HepG2 (cell line): Measurements from ENCODE around the gene SMPD3. TPM values are rescaled to one million over a fixed set of nuclear protein-coding genes. Genes with fewer than 3 reads are reported as not detected.
A peak's percentile ranks its signal among the peaks of the same experiment; 100 is the strongest.

Experiments used
- ERF ChIP-seq: IDR thresholded peaks from 2 replicates; pipeline ENCODE4 v1.6.1; 2018; ENCODE audit warnings: missing biosample characterization, missing genetic modification reagents
- ISX ChIP-seq: sonication (generic); formaldehyde crosslinking; conservative IDR thresholded peaks from 2 replicates; pipeline ENCODE4 v1.5.0; 2020; ENCODE audit warnings: missing genetic modification reagents
- MEIS2 ChIP-seq: sonication (generic); formaldehyde crosslinking; IDR thresholded peaks from 2 replicates; pipeline ENCODE4 v1.9.0; 2021; ENCODE audit warnings: mild to moderate bottlenecking, missing genetic modification reagents
- MTF2 ChIP-seq: sonication (generic); formaldehyde crosslinking; IDR thresholded peaks from 2 replicates; pipeline ENCODE4 v1.5.0; 2020; ENCODE audit warnings: missing genetic modification reagents, borderline replicate concordance
- MXI1 ChIP-seq: IDR thresholded peaks from 3 replicates; pipeline ENCODE4 v1.6.1; 2012; ENCODE audit warnings: low read depth, low read length, inconsistent platforms, borderline replicate concordance
- MYC ChIP-seq: sonication (generic); formaldehyde crosslinking; IDR thresholded peaks from 2 replicates; pipeline ENCODE4 v1.9.0; 2021; ENCODE audit warnings: missing genetic modification reagents, borderline replicate concordance
- POLR2A ChIP-seq, 2 experiments: IDR thresholded peaks; 2 replicates each; pipeline ENCODE4 v1.6.1; 2011; ENCODE audit warnings: low read depth in 2 of 2, low read length in 2 of 2, mild to moderate bottlenecking in 1 of 2, moderate library complexity in 1 of 2; ENCODE audit not compliant: insufficient read depth in 1 of 2
- RAD21 ChIP-seq: fragments of 450-650 bp; formaldehyde crosslinking; IDR thresholded peaks from 2 replicates; pipeline ENCODE4 v1.5.0; 2020; ENCODE audit warnings: mild to moderate bottlenecking
- SATB2 ChIP-seq: sonication (generic); formaldehyde crosslinking; IDR thresholded peaks from 2 replicates; pipeline ENCODE4 v1.5.0; 2020; ENCODE audit warnings: missing genetic modification reagents
- TGIF2 ChIP-seq: IDR thresholded peaks from 2 replicates; pipeline ENCODE4 v1.6.1; 2016; ENCODE audit warnings: control low read depth, missing compliant biosample characterization
- TMF1 ChIP-seq: sonication (generic); formaldehyde crosslinking; IDR thresholded peaks from 2 replicates; pipeline ENCODE4 v1.8.1; 2022; ENCODE audit warnings: low read depth, missing genetic modification reagents
- ZFP37 ChIP-seq: sonication (generic); formaldehyde crosslinking; IDR thresholded peaks from 2 replicates; pipeline ENCODE4 v1.4.0; 2020; ENCODE audit warnings: missing genetic modification reagents, borderline replicate concordance
- ZNF607 ChIP-seq: sonication (generic); formaldehyde crosslinking; IDR thresholded peaks from 2 replicates; pipeline ENCODE4 v1.5.1; 2020; ENCODE audit warnings: missing genetic modification reagents, mild to moderate bottlenecking, borderline replicate concordance
- ZNF761 ChIP-seq: sonication (generic); formaldehyde crosslinking; conservative IDR thresholded peaks from 2 replicates; pipeline ENCODE4 v1.4.0; 2020; ENCODE audit warnings: mild to moderate bottlenecking, missing genetic modification reagents
- ZSCAN30 ChIP-seq: sonication (generic); formaldehyde crosslinking; IDR thresholded peaks from 2 replicates; pipeline ENCODE4 v1.5.0; 2020; ENCODE audit warnings: mild to moderate bottlenecking, missing genetic modification reagents
- polyA plus RNA-seq, 8 experiments: library from polyadenylated mRNA; depleted of rRNA in 3 of 8; stranded (reverse) in 7 of 8; unstranded in 1 of 8; fragments of >200 nt; fragmentation: Illumina TruSeq in 4 of 8; extraction: Trizol in 4 of 8; gene quantifications; 2 replicates each; pipeline versions ENCODE4 v1.2.1 to v1.2.3, GENCODE V29; 2011 to 2016; ENCODE audit warnings: low read depth in 4 of 8, missing spikeins in 1 of 8, mixed read lengths in 1 of 8; ENCODE audit not compliant: insufficient read depth in 1 of 8
- total RNA-seq, 5 experiments: library from RNA; depleted of rRNA; stranded (reverse); fragments of >200 nt; fragmentation: Illumina TruSeq; extraction: Trizol; gene quantifications; 2 replicates each; pipeline ENCODE4 v1.2.3, GENCODE V29; 2016; ENCODE audit warnings: low read depth in 1 of 5
- TF ChIP-seq, protein P1 (sequence below): sonication (generic); formaldehyde crosslinking; IDR thresholded peaks from 2 replicates; pipeline ENCODE4 v1.4.0; 2020; ENCODE audit warnings: missing genetic modification reagents
- TF ChIP-seq, protein P2 (sequence below): sonication (generic); formaldehyde crosslinking; conservative IDR thresholded peaks from 2 replicates; pipeline ENCODE4 v1.4.0; 2020; ENCODE audit warnings: missing genetic modification reagents
- TF ChIP-seq, protein P3 (sequence below): sonication (generic); IDR thresholded peaks from 2 replicates; pipeline ENCODE4 v1.6.1; 2016; ENCODE audit warnings: low read depth, borderline replicate concordance
- TF ChIP-seq, protein P4 (sequence below): sonication (generic); formaldehyde crosslinking; IDR thresholded peaks from 2 replicates; pipeline ENCODE4 v1.4.0; 2020; ENCODE audit warnings: missing genetic modification reagents

SMPD3 gene
- total and polyA plus RNA-seq, 2 of the 13 experiments (the other 11 are each of a cell fraction or from before 2014, with no cell fraction given): 0.07 to 0.32 TPM

DNA sequence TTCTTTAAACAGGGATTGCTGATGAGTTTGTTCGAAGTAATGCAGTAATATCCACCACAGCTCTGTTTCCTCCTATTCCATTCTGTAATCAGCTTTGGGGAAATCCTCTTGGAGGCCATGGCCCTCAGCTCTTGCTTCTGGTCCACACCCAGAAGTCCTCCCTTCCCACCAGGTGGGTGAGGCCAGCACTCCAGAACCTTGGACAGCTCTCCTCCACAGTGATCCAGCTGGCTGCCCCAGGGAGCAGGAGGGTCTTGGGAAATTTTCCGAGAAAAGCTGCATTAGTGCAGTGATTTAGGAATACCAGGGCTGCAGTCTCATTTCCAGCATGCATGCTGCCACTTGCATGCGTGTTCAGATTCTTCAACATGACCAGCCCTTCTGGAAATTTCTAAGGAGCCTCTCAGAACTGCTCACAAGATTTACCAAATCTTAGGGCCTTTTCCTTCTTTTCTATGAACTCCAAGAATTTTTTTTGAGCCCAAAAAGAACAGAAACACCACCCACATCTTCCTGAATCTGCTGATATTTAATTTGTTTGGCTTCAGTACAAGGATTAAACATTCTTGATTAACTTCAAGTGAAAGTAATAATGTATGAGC, 4.2 kb downstream of the SMPD3 start (continued):
- peak; percentile 61; the same call in 1 of the 2 replicates for TF ChIP-seq MEIS2
- TF ChIP-seq ZNF607: peak; percentile 46; the same call in 1 of the 2 replicates
- TF ChIP-seq POLR2A (IDR thresholded peaks at IDR 0.05; ENCODE audit: insufficient read depth in 1 of 2, low read depth in 2 of 2, low read length in 2 of 2): no peak
- peak; percentile 85; the same call in 1 of the 2 replicates for TF ChIP-seq TGIF2 (CRISPR knock-in tag)
- peak; percentile 38; the same call in 1 of the 3 replicates for TF ChIP-seq MXI1
- no peak for TF ChIP-seq RAD21 (CRISPR knock-in tag)
- no peak for TF ChIP-seq ZSCAN30 (CRISPR knock-in tag)
- TF ChIP-seq ZNF761 (CRISPR knock-in tag): no peak
- TF ChIP-seq ZFP37 (CRISPR knock-in tag): peak; percentile 95; the same call in 1 of the 2 replicates
- peak; percentile 83; the same call in 1 of the 2 replicates for TF ChIP-seq ERF (CRISPR knock-in tag)
- TF ChIP-seq, protein P1, sequence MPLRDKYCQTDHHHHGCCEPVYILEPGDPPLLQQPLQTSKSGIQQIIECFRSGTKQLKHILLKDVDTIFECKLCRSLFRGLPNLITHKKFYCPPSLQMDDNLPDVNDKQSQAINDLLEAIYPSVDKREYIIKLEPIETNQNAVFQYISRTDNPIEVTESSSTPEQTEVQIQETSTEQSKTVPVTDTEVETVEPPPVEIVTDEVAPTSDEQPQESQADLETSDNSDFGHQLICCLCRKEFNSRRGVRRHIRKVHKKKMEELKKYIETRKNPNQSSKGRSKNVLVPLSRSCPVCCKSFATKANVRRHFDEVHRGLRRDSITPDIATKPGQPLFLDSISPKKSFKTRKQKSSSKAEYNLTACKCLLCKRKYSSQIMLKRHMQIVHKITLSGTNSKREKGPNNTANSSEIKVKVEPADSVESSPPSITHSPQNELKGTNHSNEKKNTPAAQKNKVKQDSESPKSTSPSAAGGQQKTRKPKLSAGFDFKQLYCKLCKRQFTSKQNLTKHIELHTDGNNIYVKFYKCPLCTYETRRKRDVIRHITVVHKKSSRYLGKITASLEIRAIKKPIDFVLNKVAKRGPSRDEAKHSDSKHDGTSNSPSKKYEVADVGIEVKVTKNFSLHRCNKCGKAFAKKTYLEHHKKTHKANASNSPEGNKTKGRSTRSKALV: peak; percentile 47; the same call in 1 of the 2 replicates
- TF ChIP-seq MTF2 (CRISPR knock-in tag): no peak
- TF ChIP-seq, protein P2, sequence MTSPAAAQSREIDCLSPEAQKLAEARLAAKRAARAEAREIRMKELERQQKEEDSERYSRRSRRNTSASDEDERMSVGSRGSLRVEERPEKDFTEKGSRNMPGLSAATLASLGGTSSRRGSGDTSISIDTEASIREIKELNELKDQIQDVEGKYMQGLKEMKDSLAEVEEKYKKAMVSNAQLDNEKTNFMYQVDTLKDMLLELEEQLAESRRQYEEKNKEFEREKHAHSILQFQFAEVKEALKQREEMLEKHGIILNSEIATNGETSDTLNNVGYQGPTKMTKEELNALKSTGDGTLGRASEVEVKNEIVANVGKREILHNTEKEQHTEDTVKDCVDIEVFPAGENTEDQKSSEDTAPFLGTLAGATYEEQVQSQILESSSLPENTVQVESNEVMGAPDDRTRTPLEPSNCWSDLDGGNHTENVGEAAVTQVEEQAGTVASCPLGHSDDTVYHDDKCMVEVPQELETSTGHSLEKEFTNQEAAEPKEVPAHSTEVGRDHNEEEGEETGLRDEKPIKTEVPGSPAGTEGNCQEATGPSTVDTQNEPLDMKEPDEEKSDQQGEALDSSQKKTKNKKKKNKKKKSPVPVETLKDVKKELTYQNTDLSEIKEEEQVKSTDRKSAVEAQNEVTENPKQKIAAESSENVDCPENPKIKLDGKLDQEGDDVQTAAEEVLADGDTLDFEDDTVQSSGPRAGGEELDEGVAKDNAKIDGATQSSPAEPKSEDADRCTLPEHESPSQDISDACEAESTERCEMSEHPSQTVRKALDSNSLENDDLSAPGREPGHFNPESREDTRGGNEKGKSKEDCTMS: 0 out of 2 replicates have a peak, but pooled peaks have one; percentile 56
- TF ChIP-seq, protein P3, sequence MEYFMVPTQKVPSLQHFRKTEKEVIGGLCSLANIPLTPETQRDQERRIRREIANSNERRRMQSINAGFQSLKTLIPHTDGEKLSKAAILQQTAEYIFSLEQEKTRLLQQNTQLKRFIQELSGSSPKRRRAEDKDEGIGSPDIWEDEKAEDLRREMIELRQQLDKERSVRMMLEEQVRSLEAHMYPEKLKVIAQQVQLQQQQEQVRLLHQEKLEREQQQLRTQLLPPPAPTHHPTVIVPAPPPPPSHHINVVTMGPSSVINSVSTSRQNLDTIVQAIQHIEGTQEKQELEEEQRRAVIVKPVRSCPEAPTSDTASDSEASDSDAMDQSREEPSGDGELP: peak; percentile 79
- TF ChIP-seq SATB2 (CRISPR knock-in tag): 0 out of 2 replicates have a peak, but pooled peaks have one; percentile 45
- TF ChIP-seq, protein P4, sequence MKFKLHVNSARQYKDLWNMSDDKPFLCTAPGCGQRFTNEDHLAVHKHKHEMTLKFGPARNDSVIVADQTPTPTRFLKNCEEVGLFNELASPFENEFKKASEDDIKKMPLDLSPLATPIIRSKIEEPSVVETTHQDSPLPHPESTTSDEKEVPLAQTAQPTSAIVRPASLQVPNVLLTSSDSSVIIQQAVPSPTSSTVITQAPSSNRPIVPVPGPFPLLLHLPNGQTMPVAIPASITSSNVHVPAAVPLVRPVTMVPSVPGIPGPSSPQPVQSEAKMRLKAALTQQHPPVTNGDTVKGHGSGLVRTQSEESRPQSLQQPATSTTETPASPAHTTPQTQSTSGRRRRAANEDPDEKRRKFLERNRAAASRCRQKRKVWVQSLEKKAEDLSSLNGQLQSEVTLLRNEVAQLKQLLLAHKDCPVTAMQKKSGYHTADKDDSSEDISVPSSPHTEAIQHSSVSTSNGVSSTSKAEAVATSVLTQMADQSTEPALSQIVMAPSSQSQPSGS: no peak; the same call in 1 of the 2 replicates
- peak; percentile 63; the same call in 1 of the 2 replicates for TF ChIP-seq TMF1 (CRISPR knock-in tag)
- peak; percentile 86; the same call in 1 of the 2 replicates for TF ChIP-seq ISX
- 0 out of 2 replicates have a peak, but pooled peaks have one; percentile 31 for TF ChIP-seq MYC
